Liver (tissue), 3 donors: ENCODE measurements around the gene RB1.

Experiments used
- ATF3 ChIP-seq: IDR thresholded peaks from 2 replicates; pipeline ENCODE4 v1.6.1; 2016; ENCODE audit warnings: antibody characterized with exemption
- CTCF ChIP-seq: fragments of 150-350 bp; IDR thresholded peaks from 2 replicates; pipeline ENCODE4 v1.5.1; 2017; ENCODE audit warnings: improper control_type of control experiment, low read depth, low read length; ENCODE audit not compliant: missing input control
- GABPA ChIP-seq, 2 donors: IDR thresholded peaks in 1 of 2; conservative IDR thresholded peaks in 1 of 2; 2 replicates each; pipeline ENCODE4 v1.6.1; 2016; ENCODE audit warnings: antibody characterized with exemption in 2 of 2, mild to moderate bottlenecking in 1 of 2, moderate library complexity in 1 of 2
- HNF4A ChIP-seq, 2 donors: conservative IDR thresholded peaks; 2 replicates each; pipeline ENCODE4 v1.6.1; 2016; ENCODE audit warnings: antibody characterized with exemption in 2 of 2, mild to moderate bottlenecking in 2 of 2
- HNF4G ChIP-seq: IDR thresholded peaks from 2 replicates; pipeline ENCODE4 v1.6.1; 2016; ENCODE audit warnings: antibody characterized with exemption
- MAX ChIP-seq: IDR thresholded peaks from 2 replicates; pipeline ENCODE4 v1.6.1; 2016; ENCODE audit warnings: antibody characterized with exemption
- RAD21 ChIP-seq, 2 donors: IDR thresholded peaks; 2 replicates each; pipeline ENCODE4 v1.6.1; 2016; ENCODE audit warnings: antibody characterized with exemption in 2 of 2, mild to moderate bottlenecking in 2 of 2
- REST ChIP-seq: IDR thresholded peaks from 2 replicates; pipeline ENCODE4 v1.6.1; 2016; ENCODE audit warnings: antibody characterized with exemption, mild to moderate bottlenecking
- SP1 ChIP-seq: IDR thresholded peaks from 2 replicates; pipeline ENCODE4 v1.6.1; 2018; ENCODE audit warnings: antibody characterized with exemption, mild to moderate bottlenecking
- TAF1 ChIP-seq: conservative IDR thresholded peaks from 2 replicates; pipeline ENCODE4 v1.6.1; 2016; ENCODE audit warnings: antibody characterized with exemption, mild to moderate bottlenecking
- ZBTB33 ChIP-seq: IDR thresholded peaks from 2 replicates; pipeline ENCODE4 v1.6.1; 2016; ENCODE audit warnings: antibody characterized with exemption
- donor health status: healthy.
- donor health status: healthy.

GRCh38 chr13:48296528-48296927 lies 7.0 kb upstream of the RB1 start:
- TF ChIP-seq GABPA (IDR thresholded peaks at IDR 0.05 in 1 of 2, conservative IDR thresholded peaks at IDR 0.05 in 1 of 2) (no peak), ZBTB33 (no peak), TAF1 (no peak), CTCF (no peak), ATF3 (no peak), SP1 (no peak), HNF4G (no peak), REST (no peak), RAD21 (IDR thresholded peaks at IDR 0.05) (no peak), HNF4A (conservative IDR thresholded peaks at IDR 0.05) (no peak), MAX (no peak)
